Upper lobe of right lung (tissue), 1 donor: ENCODE measurements around the gene PNMA8C. TPM values are rescaled to one million over a fixed set of nuclear protein-coding genes. Genes with fewer than 3 reads are reported as not detected.

Experiments used
- ATAC-seq: fragments of 200-7000 bp; cut with Tn5 transposase; one replicate; pipeline ENCODE4 v1.9.1; 2020; ENCODE audit warnings: mild to moderate bottlenecking, moderate library complexity
- DNase-seq: peaks from one replicate; pipeline ENCODE4 v3.0.0-alpha.2; 2020
- H3K27ac ChIP-seq: fragments of 200-600 bp; one replicate; pipeline ENCODE4 v1.8.0; 2022
- H3K27me3 ChIP-seq: fragments of 200-600 bp; one replicate; pipeline ENCODE4 v1.8.0; 2022; ENCODE audit warnings: mild to moderate bottlenecking
- H3K36me3 ChIP-seq: fragments of 200-600 bp; one replicate; pipeline ENCODE4 v1.8.0; 2022
- H3K4me1 ChIP-seq: fragments of 200-600 bp; one replicate; pipeline ENCODE4 v1.8.0; 2022
- H3K4me3 ChIP-seq: fragments of 200-600 bp; one replicate; pipeline ENCODE4 v1.8.0; 2022; ENCODE audit warnings: mild to moderate bottlenecking
- H3K9me3 ChIP-seq: fragments of 200-600 bp; one replicate; pipeline ENCODE4 v1.8.0; 2022
- intact Hi-C: fragments of 100-400 bp; cut with DNase I; formaldehyde crosslinking; loops from one replicate; pipeline ENCODE4 v1.11.0; 2022
- total RNA-seq: library from RNA; stranded (reverse); fragmentation: NEBNext Ultra II Directional; extraction: Animal tissue kit (Norgen Biotek cat#: 25700); gene quantifications from one replicate; pipeline ENCODE4 v1.2.1, GENCODE V29; 2021
- TF ChIP-seq, protein P1 (sequence below): fragments of 200-600 bp; IDR thresholded peaks from one replicate; pipeline ENCODE4 v1.8.0; 2022; ENCODE audit warnings: antibody characterized with exemption
- donor health status: DM: no; HTN: yes; CAD: no; lungs with severe emphysema.

The PNMA8C gene
- total RNA-seq, 1 donor from 2014 or later = not detected

DNA sequence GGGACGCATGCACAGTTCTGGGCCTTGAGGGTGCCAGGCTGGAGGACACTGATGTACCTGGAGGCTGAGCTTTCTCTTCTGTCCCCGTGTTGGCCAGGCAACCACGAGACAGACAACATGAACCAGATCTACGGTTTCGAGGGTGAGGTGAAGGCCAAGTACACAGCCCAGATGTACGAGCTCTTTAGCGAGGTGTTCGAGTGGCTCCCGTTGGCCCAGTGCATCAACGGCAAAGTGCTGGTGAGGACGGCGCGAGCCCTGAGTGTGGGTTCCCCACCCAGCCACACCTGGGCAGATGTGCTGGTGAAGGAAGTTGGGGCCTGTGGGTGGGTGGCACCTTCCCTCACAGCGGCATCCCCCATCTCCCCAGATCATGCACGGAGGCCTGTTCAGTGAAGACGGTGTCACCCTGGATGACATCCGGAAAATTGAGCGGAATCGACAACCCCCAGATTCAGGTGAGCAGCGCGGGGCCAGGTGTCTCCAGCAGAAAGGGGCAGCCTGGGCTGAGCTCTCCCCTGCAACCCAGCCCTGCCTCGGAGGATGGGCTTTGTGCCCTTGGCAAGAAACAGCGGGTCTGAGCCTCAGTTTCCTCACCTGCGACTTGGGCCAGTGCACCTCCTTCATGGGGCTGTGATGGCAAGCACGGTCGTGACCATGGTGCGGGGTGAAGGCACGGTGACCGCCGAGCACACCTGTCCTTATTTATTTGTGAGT is 41.6 kb downstream of the PNMA8C start:
- ATAC-seq (no peak), DNase-seq (peak; percentile 46)
- H3K27me3 ChIP-seq = no peaks in the 10 kb centered on the region
- peaks cover 67% of the 10 kb centered on the region for H3K36me3 ChIP-seq
- no peak overlapping the region for H3K27ac ChIP-seq
- no peak overlapping the region for H3K4me3 ChIP-seq
- TF ChIP-seq, protein P1, sequence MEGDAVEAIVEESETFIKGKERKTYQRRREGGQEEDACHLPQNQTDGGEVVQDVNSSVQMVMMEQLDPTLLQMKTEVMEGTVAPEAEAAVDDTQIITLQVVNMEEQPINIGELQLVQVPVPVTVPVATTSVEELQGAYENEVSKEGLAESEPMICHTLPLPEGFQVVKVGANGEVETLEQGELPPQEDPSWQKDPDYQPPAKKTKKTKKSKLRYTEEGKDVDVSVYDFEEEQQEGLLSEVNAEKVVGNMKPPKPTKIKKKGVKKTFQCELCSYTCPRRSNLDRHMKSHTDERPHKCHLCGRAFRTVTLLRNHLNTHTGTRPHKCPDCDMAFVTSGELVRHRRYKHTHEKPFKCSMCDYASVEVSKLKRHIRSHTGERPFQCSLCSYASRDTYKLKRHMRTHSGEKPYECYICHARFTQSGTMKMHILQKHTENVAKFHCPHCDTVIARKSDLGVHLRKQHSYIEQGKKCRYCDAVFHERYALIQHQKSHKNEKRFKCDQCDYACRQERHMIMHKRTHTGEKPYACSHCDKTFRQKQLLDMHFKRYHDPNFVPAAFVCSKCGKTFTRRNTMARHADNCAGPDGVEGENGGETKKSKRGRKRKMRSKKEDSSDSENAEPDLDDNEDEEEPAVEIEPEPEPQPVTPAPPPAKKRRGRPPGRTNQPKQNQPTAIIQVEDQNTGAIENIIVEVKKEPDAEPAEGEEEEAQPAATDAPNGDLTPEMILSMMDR = no peak
- intact Hi-C loops = no loop called here
- H3K9me3 ChIP-seq = no peaks in the 10 kb centered on the region
- peaks cover under 1% of the 10 kb centered on the region for H3K4me1 ChIP-seq

DNA sequence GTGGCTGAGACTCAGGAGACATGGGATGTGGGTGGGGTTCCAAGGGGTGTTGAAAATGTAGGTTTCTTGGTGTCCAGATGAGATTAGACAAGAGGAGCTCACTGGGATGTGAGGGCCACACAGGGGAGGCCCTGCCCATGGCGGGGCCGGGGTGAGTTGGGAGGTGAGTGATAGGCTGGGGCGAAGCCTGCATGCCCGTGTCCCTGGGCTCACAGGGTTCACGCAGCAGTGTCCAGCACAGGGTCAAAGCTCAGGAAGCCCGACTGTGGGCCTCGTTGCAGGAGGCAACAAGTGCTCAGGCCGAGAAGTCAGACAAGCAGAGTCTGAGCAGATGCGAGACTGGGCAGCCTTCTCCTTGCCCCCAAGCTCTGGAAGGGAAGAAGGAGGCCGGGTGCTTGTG is 42.6 kb downstream of the PNMA8C start:
- Histone ChIP-seq H3K9me3 (no peaks in the 10 kb centered on the region), H3K27ac (no peak overlapping the region), H3K4me1 (no peaks in the 10 kb centered on the region), H3K36me3 (peaks cover 71% of the 10 kb centered on the region), H3K27me3 (no peaks in the 10 kb centered on the region), H3K4me3 (no peak overlapping the region)
- intact Hi-C loops = no loop called here
- TF ChIP-seq, protein P1 = no peak
- ATAC-seq (no peak), DNase-seq (peak; percentile 52)

DNA sequence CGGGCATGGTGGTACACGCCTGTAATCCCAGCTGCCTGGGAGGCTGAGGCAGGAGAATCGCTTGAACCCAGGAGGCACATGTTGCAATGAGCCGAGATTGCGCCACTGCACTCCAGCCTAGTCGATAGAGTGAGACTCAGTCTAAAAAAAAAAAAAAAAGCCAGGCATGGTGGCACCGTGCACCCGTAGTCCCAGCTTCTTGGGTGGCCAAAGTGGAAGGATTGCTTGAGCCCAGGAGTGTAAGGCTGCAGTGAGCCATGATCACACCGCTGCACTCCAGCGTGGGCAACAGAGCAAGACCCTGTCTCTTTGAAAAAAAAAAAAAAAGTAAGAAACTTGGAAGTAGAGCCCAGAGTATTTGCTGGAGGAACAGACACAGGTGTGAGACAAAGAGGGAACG is 43.1 kb downstream of the PNMA8C start:
- DNase-seq (peak; percentile 51), ATAC-seq (no peak)
- H3K9me3 ChIP-seq = no peaks in the 10 kb centered on the region
- no peak overlapping the region for H3K27ac ChIP-seq
- H3K27me3 ChIP-seq = no peaks in the 10 kb centered on the region
- H3K36me3 ChIP-seq = peaks cover 67% of the 10 kb centered on the region
- no peak overlapping the region for H3K4me3 ChIP-seq
- no peaks in the 10 kb centered on the region for H3K4me1 ChIP-seq
- intact Hi-C loops = no loop called here
- TF ChIP-seq, protein P1 = no peak

DNA sequence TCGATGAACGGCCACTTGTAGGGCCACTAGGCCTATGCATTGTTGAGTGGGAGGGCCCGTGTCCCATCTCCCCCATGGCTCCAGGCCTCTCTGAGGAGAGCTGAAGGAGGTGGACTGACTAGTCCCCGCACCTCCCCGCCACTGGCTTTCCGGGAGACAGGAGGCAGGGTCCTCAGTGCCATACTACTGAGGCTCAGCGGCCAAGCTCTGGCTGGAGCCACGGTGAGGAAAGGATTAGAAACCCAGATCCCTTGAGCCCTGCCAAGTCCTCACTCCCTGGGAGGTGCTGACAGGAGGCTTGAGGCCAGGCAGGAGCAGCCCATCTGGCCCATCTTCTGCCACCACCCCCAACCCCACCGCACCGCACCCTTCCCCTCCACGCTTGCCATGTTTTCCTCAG is 44.3 kb downstream of the PNMA8C start:
- Histone ChIP-seq H3K36me3 (peaks cover 60% of the 10 kb centered on the region), H3K4me3 (no peak overlapping the region), H3K27ac (no peak overlapping the region), H3K27me3 (no peaks in the 10 kb centered on the region), H3K4me1 (no peaks in the 10 kb centered on the region), H3K9me3 (no peaks in the 10 kb centered on the region)
- ATAC-seq = no peak
- intact Hi-C loops = no loop called here
- DNase-seq = peak; percentile 30
- TF ChIP-seq, protein P1 = no peak

DNA sequence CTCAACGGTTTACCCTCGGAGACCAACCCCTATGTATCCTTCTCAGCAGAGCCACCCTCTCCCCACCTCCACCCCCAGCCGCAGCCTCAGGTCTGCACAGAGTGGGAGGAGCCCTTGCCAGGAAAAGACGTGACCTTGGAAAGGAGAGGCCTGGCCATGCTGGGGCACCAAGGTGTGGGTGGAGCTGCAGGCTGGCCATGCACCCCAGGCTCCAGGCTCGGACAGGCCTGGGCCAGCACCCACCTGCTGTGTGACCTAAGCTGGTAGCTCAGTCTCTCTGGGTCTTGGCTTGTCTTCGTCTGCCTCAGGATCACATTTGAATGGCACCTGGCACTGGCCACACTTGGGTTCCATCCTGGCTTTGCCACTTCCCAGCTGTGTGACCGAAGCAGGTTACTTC is 44.9 kb downstream of the PNMA8C start:
- intact Hi-C loops = no loop called here
- Histone ChIP-seq H3K4me1 (no peaks in the 10 kb centered on the region), H3K9me3 (no peaks in the 10 kb centered on the region), H3K27ac (no peak overlapping the region), H3K36me3 (peaks cover 62% of the 10 kb centered on the region), H3K4me3 (no peak overlapping the region), H3K27me3 (no peaks in the 10 kb centered on the region)
- TF ChIP-seq, protein P1 = no peak
- ATAC-seq (no peak), DNase-seq (peak; percentile 42)
